ENCODE results near the gene LZTS3.

LZTS3 gene

GRCh38 chr20:3166913-3167342 is 6.4 kb downstream of the LZTS3 start:
- Histone ChIP-seq H3K27me3 (ENCODE audit: low read depth, low read length) (peaks cover 4% of the 10 kb centered on the region), H3K36me3 (replicated peaks; ENCODE audit: low read depth, low read length) (no peaks in the 10 kb centered on the region), H4K20me1 (ENCODE audit: insufficient read depth, low read length) (no peaks in the 10 kb centered on the region), H3K9me3 (ENCODE audit: insufficient read depth, low read length) (no peaks in the 10 kb centered on the region), H3K27ac (ENCODE audit: low read length) (no peak overlapping the region), H3K4me1 (ENCODE audit: low read length) (no peaks in the 10 kb centered on the region), H3K4me2 (ENCODE audit: low read length) (no peak overlapping the region), H3K9ac (ENCODE audit: low read length) (no peak overlapping the region), H3K79me2 (ENCODE audit: low read length) (no peaks in the 10 kb centered on the region), H2AFZ (ENCODE audit: low read depth, low read length) (no peak overlapping the region), H3K4me3 (ENCODE audit: low read length) (no peak overlapping the region)
- TF ChIP-seq EZH2phosphoT487 (IDR thresholded peaks at IDR 0.05; ENCODE audit: low read depth) (no peak), CTCF (IDR thresholded peaks at IDR 0.05; ENCODE audit: low read depth, low read length) (no peak)

- H3K4me3 ChIP-seq (ENCODE audit: low read length): no peak overlapping the region
- H3K4me2 ChIP-seq (ENCODE audit: low read length): no peak overlapping the region
- H4K20me1 ChIP-seq (ENCODE audit: insufficient read depth, low read length): no peaks in the 10 kb centered on the region
- H3K4me1 ChIP-seq (ENCODE audit: low read length): no peaks in the 10 kb centered on the region
- no peak overlapping the region for H2AFZ ChIP-seq (ENCODE audit: low read depth, low read length)
- H3K9ac ChIP-seq (ENCODE audit: low read length): no peak overlapping the region
- no peak for TF ChIP-seq CTCF (IDR thresholded peaks at IDR 0.05; ENCODE audit: low read depth, low read length)
- TF ChIP-seq EZH2phosphoT487 (IDR thresholded peaks at IDR 0.05; ENCODE audit: low read depth): no peak
- no peaks in the 10 kb centered on the region for H3K79me2 ChIP-seq (ENCODE audit: low read length)
- H3K27me3 ChIP-seq (ENCODE audit: low read depth, low read length): no peaks in the 10 kb centered on the region
- no peaks in the 10 kb centered on the region for H3K9me3 ChIP-seq (ENCODE audit: insufficient read depth, low read length)
- no peaks in the 10 kb centered on the region for H3K36me3 ChIP-seq (replicated peaks; ENCODE audit: low read depth, low read length)
- no peak overlapping the region for H3K27ac ChIP-seq (ENCODE audit: low read length)
Measured at GRCh38 chr20:3166338-3166912, 6.9 kb downstream of the LZTS3 start.

GRCh38 chr20:3165473-3166337 is 7.6 kb downstream of the LZTS3 start:
- Histone ChIP-seq H3K9ac (ENCODE audit: low read length) (no peak overlapping the region), H3K4me2 (ENCODE audit: low read length) (no peak overlapping the region), H3K9me3 (ENCODE audit: insufficient read depth, low read length) (no peaks in the 10 kb centered on the region), H3K4me3 (ENCODE audit: low read length) (no peak overlapping the region), H3K27ac (ENCODE audit: low read length) (no peak overlapping the region), H3K36me3 (replicated peaks; ENCODE audit: low read depth, low read length) (no peaks in the 10 kb centered on the region), H3K79me2 (ENCODE audit: low read length) (no peaks in the 10 kb centered on the region), H2AFZ (ENCODE audit: low read depth, low read length) (no peak overlapping the region), H3K27me3 (ENCODE audit: low read depth, low read length) (no peaks in the 10 kb centered on the region), H4K20me1 (ENCODE audit: insufficient read depth, low read length) (no peaks in the 10 kb centered on the region), H3K4me1 (ENCODE audit: low read length) (no peaks in the 10 kb centered on the region)
- no peak for TF ChIP-seq EZH2phosphoT487 (IDR thresholded peaks at IDR 0.05; ENCODE audit: low read depth)
- no peak for TF ChIP-seq CTCF (IDR thresholded peaks at IDR 0.05; ENCODE audit: low read depth, low read length)

GRCh38 chr20:3164763-3165410 is 8.5 kb downstream of the LZTS3 start:
- TF ChIP-seq EZH2phosphoT487 (IDR thresholded peaks at IDR 0.05; ENCODE audit: low read depth) (no peak), CTCF (IDR thresholded peaks at IDR 0.05; ENCODE audit: low read depth, low read length) (no peak)
- no peaks in the 10 kb centered on the region for H4K20me1 ChIP-seq (ENCODE audit: insufficient read depth, low read length)
- no peak overlapping the region for H2AFZ ChIP-seq (ENCODE audit: low read depth, low read length)
- no peaks in the 10 kb centered on the region for H3K36me3 ChIP-seq (replicated peaks; ENCODE audit: low read depth, low read length)
- no peak overlapping the region for H3K9ac ChIP-seq (ENCODE audit: low read length)
- no peak overlapping the region for H3K4me3 ChIP-seq (ENCODE audit: low read length)
- H3K4me2 ChIP-seq (ENCODE audit: low read length): no peak overlapping the region
- H3K27ac ChIP-seq (ENCODE audit: low read length): no peak overlapping the region
- no peaks in the 10 kb centered on the region for H3K9me3 ChIP-seq (ENCODE audit: insufficient read depth, low read length)
- H3K4me1 ChIP-seq (ENCODE audit: low read length): no peaks in the 10 kb centered on the region
- H3K79me2 ChIP-seq (ENCODE audit: low read length): peaks cover 2% of the 10 kb centered on the region
- H3K27me3 ChIP-seq (ENCODE audit: low read depth, low read length): no peaks in the 10 kb centered on the region

Measured in OCI-LY3 (cell line).